ENCODE data around the gene DYRK2.

Gene DYRK2

DNA sequence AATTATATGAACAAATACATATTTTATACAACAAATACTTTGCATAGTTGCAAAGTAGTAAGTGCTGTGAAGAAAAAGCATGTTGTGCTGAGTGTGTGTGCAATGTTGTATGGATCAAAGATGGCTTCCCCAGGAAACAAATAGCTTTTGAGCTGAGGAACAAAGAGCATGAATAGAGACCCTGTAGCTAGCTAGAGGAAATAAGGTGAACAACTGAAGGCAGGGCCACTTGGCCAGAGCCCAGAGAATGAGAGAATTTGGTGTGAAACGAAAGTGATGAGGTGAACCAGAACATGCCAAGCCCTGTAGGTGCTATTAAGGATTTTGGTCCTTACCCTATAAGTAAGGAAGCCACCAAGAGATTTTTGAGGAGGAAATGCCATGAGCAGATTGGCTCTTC, 17.1 kb downstream of the DYRK2 start:
- no peak overlapping the region for H3K27ac ChIP-seq
- TF ChIP-seq, protein P1, sequence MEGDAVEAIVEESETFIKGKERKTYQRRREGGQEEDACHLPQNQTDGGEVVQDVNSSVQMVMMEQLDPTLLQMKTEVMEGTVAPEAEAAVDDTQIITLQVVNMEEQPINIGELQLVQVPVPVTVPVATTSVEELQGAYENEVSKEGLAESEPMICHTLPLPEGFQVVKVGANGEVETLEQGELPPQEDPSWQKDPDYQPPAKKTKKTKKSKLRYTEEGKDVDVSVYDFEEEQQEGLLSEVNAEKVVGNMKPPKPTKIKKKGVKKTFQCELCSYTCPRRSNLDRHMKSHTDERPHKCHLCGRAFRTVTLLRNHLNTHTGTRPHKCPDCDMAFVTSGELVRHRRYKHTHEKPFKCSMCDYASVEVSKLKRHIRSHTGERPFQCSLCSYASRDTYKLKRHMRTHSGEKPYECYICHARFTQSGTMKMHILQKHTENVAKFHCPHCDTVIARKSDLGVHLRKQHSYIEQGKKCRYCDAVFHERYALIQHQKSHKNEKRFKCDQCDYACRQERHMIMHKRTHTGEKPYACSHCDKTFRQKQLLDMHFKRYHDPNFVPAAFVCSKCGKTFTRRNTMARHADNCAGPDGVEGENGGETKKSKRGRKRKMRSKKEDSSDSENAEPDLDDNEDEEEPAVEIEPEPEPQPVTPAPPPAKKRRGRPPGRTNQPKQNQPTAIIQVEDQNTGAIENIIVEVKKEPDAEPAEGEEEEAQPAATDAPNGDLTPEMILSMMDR (IDR thresholded peaks at IDR 0.05) = no peak
- no peaks in the 10 kb centered on the region for H3K9me3 ChIP-seq
- H3K4me3 ChIP-seq (ENCODE audit: low read depth in 1 of 2, low read length in 1 of 2) = no peak overlapping the region
- H3K27me3 ChIP-seq = no peaks in the 10 kb centered on the region
- H3K4me1 ChIP-seq (ENCODE audit: control insufficient read depth in 1 of 2, insufficient read depth in 1 of 2, low read depth in 1 of 2, low read length in 1 of 2) = no peaks in the 10 kb centered on the region
- no peaks in the 10 kb centered on the region for H3K36me3 ChIP-seq

GRCh38 chr12:67666605-67667004, 18.1 kb downstream of the DYRK2 start:
- Histone ChIP-seq H3K9me3 (no peaks in the 10 kb centered on the region), H3K27me3 (no peaks in the 10 kb centered on the region), H3K36me3 (no peaks in the 10 kb centered on the region), H3K4me3 (ENCODE audit: low read depth in 1 of 2, low read length in 1 of 2) (no peak overlapping the region), H3K4me1 (ENCODE audit: control insufficient read depth in 1 of 2, insufficient read depth in 1 of 2, low read depth in 1 of 2, low read length in 1 of 2) (no peaks in the 10 kb centered on the region), H3K27ac (no peak overlapping the region)
- TF ChIP-seq, protein P1 (IDR thresholded peaks at IDR 0.05) = no peak

GRCh38 chr12:67667276-67668073, 18.9 kb downstream of the DYRK2 start:
- Histone ChIP-seq H3K36me3 (no peaks in the 10 kb centered on the region), H3K4me1 (ENCODE audit: control insufficient read depth in 1 of 2, insufficient read depth in 1 of 2, low read depth in 1 of 2, low read length in 1 of 2) (no peaks in the 10 kb centered on the region), H3K27ac (no peak overlapping the region), H3K27me3 (no peaks in the 10 kb centered on the region), H3K9me3 (no peaks in the 10 kb centered on the region), H3K4me3 (ENCODE audit: low read depth in 1 of 2, low read length in 1 of 2) (no peak overlapping the region)
- TF ChIP-seq, protein P1 (IDR thresholded peaks at IDR 0.05) = no peak

DNA sequence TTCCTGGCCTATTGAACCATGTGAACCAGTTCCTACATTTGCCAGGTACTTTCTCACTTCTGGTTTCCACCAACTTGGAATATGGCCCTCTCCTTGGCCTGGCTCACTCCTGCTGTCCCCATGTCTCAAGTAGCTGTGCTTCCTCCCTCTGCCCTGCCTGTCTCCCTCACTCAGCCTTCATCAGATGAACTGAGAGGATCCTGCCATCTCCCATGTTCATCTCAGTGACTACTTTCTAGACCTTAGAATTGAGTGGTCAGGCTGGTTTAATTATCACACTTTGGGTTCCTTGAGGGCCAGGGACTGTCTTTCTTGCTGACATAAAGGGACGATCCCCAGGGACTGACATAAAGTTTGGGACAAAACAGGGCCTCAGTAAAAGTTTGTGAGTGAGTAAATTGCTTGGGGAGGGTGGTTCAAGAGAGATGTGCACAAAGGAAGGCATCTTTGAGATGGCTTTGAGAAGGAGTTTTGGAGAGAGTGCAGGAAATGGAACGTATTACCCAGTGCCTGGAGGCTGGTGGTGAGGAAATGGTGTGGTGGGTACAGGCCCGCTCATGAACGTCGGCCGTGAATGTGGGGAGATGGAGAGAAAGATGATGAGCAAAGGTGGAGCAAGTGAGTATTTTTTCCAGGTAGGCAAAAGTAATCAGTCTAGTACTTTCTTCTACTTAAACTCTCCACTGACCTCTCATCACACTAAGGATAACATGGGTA, 20.8 kb downstream of the DYRK2 start:
- Histone ChIP-seq H3K36me3 (no peaks in the 10 kb centered on the region), H3K4me1 (ENCODE audit: control insufficient read depth in 1 of 2, insufficient read depth in 1 of 2, low read depth in 1 of 2, low read length in 1 of 2) (no peaks in the 10 kb centered on the region), H3K27me3 (no peaks in the 10 kb centered on the region), H3K4me3 (ENCODE audit: low read depth in 1 of 2, low read length in 1 of 2) (no peak overlapping the region), H3K9me3 (no peaks in the 10 kb centered on the region), H3K27ac (no peak overlapping the region)
- TF ChIP-seq, protein P1 (IDR thresholded peaks at IDR 0.05) = no peak

DNA sequence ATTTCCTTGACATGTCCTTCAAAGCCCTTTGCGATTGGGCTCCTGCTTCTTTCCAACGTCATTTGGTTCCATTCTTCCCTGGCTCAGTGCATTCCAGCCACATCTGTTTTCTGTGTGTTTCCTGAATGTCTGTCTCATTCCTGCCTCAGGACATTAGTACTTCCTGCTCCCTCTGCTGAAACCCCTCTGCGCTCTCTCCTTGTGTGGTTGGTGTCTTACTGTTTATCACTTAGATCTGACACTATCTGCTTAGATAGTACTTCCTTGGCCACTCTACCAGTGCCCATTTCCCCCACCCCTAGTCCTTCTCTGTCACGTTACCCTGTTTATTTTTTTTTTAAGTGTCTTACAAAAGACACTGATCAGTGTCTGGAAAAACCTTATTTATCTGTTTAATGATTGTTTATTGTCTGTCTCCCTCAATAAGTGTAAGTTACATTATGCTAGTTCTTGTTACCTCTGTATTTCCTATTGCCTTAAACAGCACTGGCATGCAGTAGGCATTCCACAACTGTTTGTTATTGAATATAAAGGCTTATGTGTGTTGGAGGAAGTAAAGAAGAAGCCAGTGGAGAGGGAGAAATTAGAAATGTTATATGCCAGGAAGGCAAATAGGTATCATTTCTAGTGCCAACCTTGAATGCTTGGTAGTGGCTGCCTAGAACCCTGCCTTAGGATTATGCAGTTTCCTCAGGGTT, 21.5 kb downstream of the DYRK2 start:
- Histone ChIP-seq H3K9me3 (no peaks in the 10 kb centered on the region), H3K36me3 (no peaks in the 10 kb centered on the region), H3K27me3 (no peaks in the 10 kb centered on the region), H3K4me1 (ENCODE audit: control insufficient read depth in 1 of 2, insufficient read depth in 1 of 2, low read depth in 1 of 2, low read length in 1 of 2) (no peaks in the 10 kb centered on the region), H3K4me3 (ENCODE audit: low read depth in 1 of 2, low read length in 1 of 2) (no peak overlapping the region), H3K27ac (no peak overlapping the region)
- TF ChIP-seq, protein P1 (IDR thresholded peaks at IDR 0.05) = no peak
